HepG2 (cell line): ENCODE results near the gene ARF5. TPM values are rescaled to one million over a fixed set of nuclear protein-coding genes. Genes with fewer than 3 reads are reported as not detected.
A peak's percentile ranks its signal among the peaks of the same experiment; 100 is the strongest.

Experiments used
- CREM ChIP-seq, 2 experiments: sonication (generic) in 1 of 2; formaldehyde crosslinking in 1 of 2; IDR thresholded peaks; 2 replicates each; pipeline versions ENCODE4 v1.4.0 to v1.6.1; 2016 to 2020; ENCODE audit warnings: antibody characterized with exemption in 1 of 2, mild to moderate bottlenecking in 1 of 2, missing genetic modification reagents in 1 of 2
- HOXA3 ChIP-seq: sonication (generic); formaldehyde crosslinking; IDR thresholded peaks from 2 replicates; pipeline ENCODE4 v1.5.0; 2020; ENCODE audit warnings: missing genetic modification reagents
- HOXA5 ChIP-seq: sonication (generic); formaldehyde crosslinking; IDR thresholded peaks from 2 replicates; pipeline ENCODE4 v1.4.0; 2020; ENCODE audit warnings: missing genetic modification reagents
- KAT8 ChIP-seq: IDR thresholded peaks from 2 replicates; pipeline ENCODE4 v1.6.1; 2016; ENCODE audit warnings: missing genetic modification reagents, missing compliant biosample characterization
- MAF1 ChIP-seq: sonication (generic); formaldehyde crosslinking; IDR thresholded peaks from 2 replicates; pipeline ENCODE4 v1.5.0; 2020; ENCODE audit warnings: missing genetic modification reagents, borderline replicate concordance
- MTA1 ChIP-seq: sonication (generic); formaldehyde crosslinking; IDR thresholded peaks from 2 replicates; pipeline ENCODE4 v1.4.0; 2020; ENCODE audit warnings: missing genetic modification reagents, mild to moderate bottlenecking, borderline replicate concordance
- SOX6 ChIP-seq, 2 experiments: fragments of 450-650 bp in 1 of 2; sonication (generic) in 1 of 2; formaldehyde crosslinking in 1 of 2; IDR thresholded peaks; 2 replicates each; pipeline versions ENCODE4 v1.4.0 to v1.6.1; 2017 to 2020; ENCODE audit warnings: antibody characterized with exemption in 1 of 2, mild to moderate bottlenecking in 1 of 2, missing genetic modification reagents in 1 of 2
- YEATS4 ChIP-seq: sonication (generic); formaldehyde crosslinking; IDR thresholded peaks from 2 replicates; pipeline ENCODE4 v1.4.0; 2020; ENCODE audit warnings: missing genetic modification reagents, borderline replicate concordance
- ZBTB46 ChIP-seq: sonication (generic); formaldehyde crosslinking; IDR thresholded peaks from 2 replicates; pipeline ENCODE4 v1.4.0; 2020; ENCODE audit warnings: mild to moderate bottlenecking, missing genetic modification reagents, borderline replicate concordance
- ZNF230 ChIP-seq: sonication (generic); formaldehyde crosslinking; IDR thresholded peaks from 2 replicates; pipeline ENCODE4 v1.4.0; 2020; ENCODE audit warnings: mild to moderate bottlenecking, missing genetic modification reagents
- ZNF280D ChIP-seq: sonication (generic); formaldehyde crosslinking; IDR thresholded peaks from 2 replicates; pipeline ENCODE4 v1.5.1; 2020; ENCODE audit warnings: mild to moderate bottlenecking, missing genetic modification reagents
- ZNF34 ChIP-seq: sonication (generic); formaldehyde crosslinking; IDR thresholded peaks from 2 replicates; pipeline ENCODE4 v1.4.0; 2020; ENCODE audit warnings: mild to moderate bottlenecking, missing genetic modification reagents, borderline replicate concordance
- ZNF510 ChIP-seq: sonication (generic); formaldehyde crosslinking; IDR thresholded peaks from 2 replicates; pipeline ENCODE4 v1.4.0; 2020; ENCODE audit warnings: low read depth, mild to moderate bottlenecking, missing genetic modification reagents
- ZSCAN9 ChIP-seq: IDR thresholded peaks from 2 replicates; pipeline ENCODE4 v1.6.1; 2016; ENCODE audit warnings: borderline replicate concordance
- ZXDC ChIP-seq: sonication (generic); formaldehyde crosslinking; IDR thresholded peaks from 2 replicates; pipeline ENCODE4 v1.5.0; 2020; ENCODE audit warnings: mild to moderate bottlenecking, missing genetic modification reagents
- polyA plus RNA-seq, 8 experiments: library from polyadenylated mRNA; depleted of rRNA in 3 of 8; stranded (reverse) in 7 of 8; unstranded in 1 of 8; fragments of >200 nt; fragmentation: Illumina TruSeq in 4 of 8; extraction: Trizol in 4 of 8; gene quantifications; 2 replicates each; pipeline versions ENCODE4 v1.2.1 to v1.2.3, GENCODE V29; 2011 to 2016; ENCODE audit warnings: low read depth in 4 of 8, missing spikeins in 1 of 8, mixed read lengths in 1 of 8; ENCODE audit not compliant: insufficient read depth in 1 of 8
- total RNA-seq, 5 experiments: library from RNA; depleted of rRNA; stranded (reverse); fragments of >200 nt; fragmentation: Illumina TruSeq; extraction: Trizol; gene quantifications; 2 replicates each; pipeline ENCODE4 v1.2.3, GENCODE V29; 2016; ENCODE audit warnings: low read depth in 1 of 5
- TF ChIP-seq, protein P1 (sequence below): IDR thresholded peaks from 2 replicates; pipeline ENCODE4 v1.6.1; 2016
- TF ChIP-seq, protein P2 (sequence below): sonication (generic); formaldehyde crosslinking; IDR thresholded peaks from 2 replicates; pipeline ENCODE4 v1.4.0; 2020; ENCODE audit warnings: missing genetic modification reagents, low read depth, mild to moderate bottlenecking, borderline replicate concordance

The ARF5 gene
- total and polyA plus RNA-seq, 2 of the 13 experiments (the other 11 are each of a cell fraction or from before 2014, with no cell fraction given) = 109 to 135 TPM

GRCh38 chr7:127585044-127585953 lies 2.9 kb upstream of the ARF5 start, which contains the start of gene GCC1 (continued):
- TF ChIP-seq CREM (IDR thresholded peaks at IDR 0.05) (peak; percentile 88), CREM (CRISPR knock-in tag; IDR thresholded peaks at IDR 0.05) (no peak), KAT8 (CRISPR knock-in tag) (peak; percentile 96), ZSCAN9 (no peak; the same call in 1 of the 2 replicates), YEATS4 (peak; percentile 66), HOXA5 (CRISPR knock-in tag) (peak; percentile 70; the same call in 1 of the 2 replicates), ZNF230 (CRISPR knock-in tag) (peak; percentile 48; the same call in 1 of the 2 replicates), ZNF34 (CRISPR knock-in tag) (peak; percentile 39; the same call in 1 of the 2 replicates), MAF1 (no peak), ZBTB46 (CRISPR knock-in tag) (0 out of 2 replicates have a peak, but pooled peaks have one; percentile 57), HOXA3 (CRISPR knock-in tag) (peak; percentile 87), ZNF280D (CRISPR knock-in tag) (0 out of 2 replicates have a peak, but pooled peaks have one; percentile 43), SOX6 (IDR thresholded peaks at IDR 0.05) (no peak), SOX6 (CRISPR knock-in tag; IDR thresholded peaks at IDR 0.05) (peak; percentile 52), MTA1 (CRISPR knock-in tag) (peak; percentile 45; the same call in 1 of the 2 replicates), ZXDC (CRISPR knock-in tag) (peak; percentile 28; the same call in 1 of the 2 replicates), ZNF510 (CRISPR knock-in tag) (peak; percentile 86)
- TF ChIP-seq, protein P1, sequence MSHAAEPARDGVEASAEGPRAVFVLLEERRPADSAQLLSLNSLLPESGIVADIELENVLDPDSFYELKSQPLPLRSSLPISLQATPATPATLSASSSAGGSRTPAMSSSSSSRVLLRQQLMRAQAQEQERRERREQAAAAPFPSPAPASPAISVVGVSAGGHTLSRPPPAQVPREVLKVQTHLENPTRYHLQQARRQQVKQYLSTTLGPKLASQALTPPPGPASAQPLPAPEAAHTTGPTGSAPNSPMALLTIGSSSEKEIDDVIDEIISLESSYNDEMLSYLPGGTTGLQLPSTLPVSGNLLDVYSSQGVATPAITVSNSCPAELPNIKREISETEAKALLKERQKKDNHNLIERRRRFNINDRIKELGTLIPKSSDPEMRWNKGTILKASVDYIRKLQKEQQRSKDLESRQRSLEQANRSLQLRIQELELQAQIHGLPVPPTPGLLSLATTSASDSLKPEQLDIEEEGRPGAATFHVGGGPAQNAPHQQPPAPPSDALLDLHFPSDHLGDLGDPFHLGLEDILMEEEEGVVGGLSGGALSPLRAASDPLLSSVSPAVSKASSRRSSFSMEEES = peak; percentile 20; the same call in 1 of the 2 replicates
- TF ChIP-seq, protein P2, sequence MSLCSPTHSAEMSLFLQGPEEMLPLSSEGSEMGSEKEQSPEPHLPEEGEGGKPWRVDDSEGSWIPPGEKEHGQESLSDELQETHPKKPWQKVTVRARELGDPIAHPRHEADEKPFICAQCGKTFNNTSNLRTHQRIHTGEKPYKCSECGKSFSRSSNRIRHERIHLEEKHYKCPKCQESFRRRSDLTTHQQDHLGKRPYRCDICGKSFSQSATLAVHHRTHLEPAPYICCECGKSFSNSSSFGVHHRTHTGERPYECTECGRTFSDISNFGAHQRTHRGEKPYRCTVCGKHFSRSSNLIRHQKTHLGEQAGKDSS (CRISPR knock-in tag) = peak; percentile 51; the same call in 1 of the 2 replicates
